Thymus (tissue), 11 donors: Measurements from ENCODE around the gene GDF11. TPM values are rescaled to one million over a fixed set of nuclear protein-coding genes. Genes with fewer than 3 reads are reported as not detected.

Experiments
- DNase-seq, 9 donors: peaks; one replicate each; pipeline ENCODE4 v3.0.0-alpha.2; 2013; ENCODE audit warnings: low spot score in 9 of 9, low read depth in 6 of 9, missing footprints in 1 of 9
- H3K27ac ChIP-seq, 2 donors: one replicate each; pipeline ENCODE4 v1.5.1; 2013; ENCODE audit warnings: control low read depth in 1 of 2, low read depth in 1 of 2, low read length in 1 of 2, mild to moderate bottlenecking in 1 of 2, moderate library complexity in 1 of 2
- H3K27me3 ChIP-seq, 2 donors: one replicate each; pipeline ENCODE4 v1.5.1; 2013; ENCODE audit warnings: low read length in 1 of 2; ENCODE audit not compliant: control insufficient read depth in 2 of 2, insufficient read depth in 1 of 2
- H3K36me3 ChIP-seq, 2 donors: one replicate each; pipeline ENCODE4 v1.5.1; 2013; ENCODE audit warnings: low read length in 1 of 2, mild to moderate bottlenecking in 1 of 2, moderate library complexity in 1 of 2; ENCODE audit not compliant: control insufficient read depth in 2 of 2, insufficient read depth in 2 of 2
- H3K4me1 ChIP-seq, 2 donors: one replicate each; pipeline ENCODE4 v1.5.1; 2013; ENCODE audit warnings: low read length in 2 of 2; ENCODE audit not compliant: control insufficient read depth in 2 of 2, insufficient read depth in 2 of 2
- H3K4me3 ChIP-seq, 2 donors: one replicate each; pipeline ENCODE4 v1.5.1; 2013; ENCODE audit warnings: low read length in 2 of 2, control low read depth in 1 of 2, mild to moderate bottlenecking in 1 of 2
- H3K9me3 ChIP-seq, 2 donors: one replicate each; pipeline ENCODE4 v1.5.1; 2013; ENCODE audit warnings: low read length in 1 of 2, mild to moderate bottlenecking in 1 of 2; ENCODE audit not compliant: control insufficient read depth in 2 of 2, insufficient read depth in 1 of 2
- WGBS: extraction: QIAGEN DNeasy Blood & Tissue Kit; methylation state at CpG from one replicate; pipeline ENCODE4 v1.1.7; 2013; 5-methylcytosine and 5-hydroxymethylcytosine counted together
- polyA plus RNA-seq: library from polyadenylated mRNA; stranded (reverse); fragments of 200-250 nt; gene quantifications from one replicate; pipeline ENCODE4 v1.2.3, GENCODE V29; 2013
- total RNA-seq: library from RNA; stranded (reverse); fragments of 120-200 nt; gene quantifications from one replicate; pipeline ENCODE4 v1.2.4, GENCODE V29; 2013
- donor health status: healthy.

The GDF11 gene
- total and polyA plus RNA-seq, 2 donors = 1.9 to 2.8 TPM

DNA sequence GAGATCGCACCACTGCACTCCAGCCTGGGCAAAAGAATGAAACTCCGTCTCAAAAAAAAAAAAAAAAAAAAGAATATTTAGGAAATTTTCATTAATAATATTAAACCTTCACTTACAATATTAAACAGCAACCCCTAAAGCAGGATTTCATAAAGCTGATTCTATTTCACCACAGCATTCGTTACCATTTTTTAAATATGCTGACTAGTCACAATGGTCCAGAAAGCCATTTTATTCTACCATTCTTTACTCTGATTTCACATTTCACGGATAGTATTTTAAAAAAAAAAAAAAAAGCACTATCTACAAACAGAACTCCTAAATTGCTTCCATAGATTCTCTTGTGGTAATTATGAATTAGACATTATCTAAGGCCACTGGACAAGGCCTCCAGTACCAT is 47.0 kb downstream of the GDF11 start:
- H3K36me3 ChIP-seq = peaks cover 40 to 77% of the 10 kb centered on the region in 2 donors
- H3K27ac ChIP-seq = no peak overlapping the region
- 96% methylated on average over 4 of the region's 4 CpGs for WGBS
- no peaks in the 10 kb centered on the region for H3K27me3 ChIP-seq
- no peak for DNase-seq
- no peaks in the 10 kb centered on the region for H3K9me3 ChIP-seq
- H3K4me3 ChIP-seq = no peak overlapping the region
- H3K4me1 ChIP-seq = no peaks in the 10 kb centered on the region

GRCh38 chr12:55795950-55796349 is 53.0 kb downstream of the GDF11 start:
- H3K27ac ChIP-seq = no peak overlapping the region
- H3K27me3 ChIP-seq = no peaks in the 10 kb centered on the region
- H3K36me3 ChIP-seq = peaks cover 30 to 83% of the 10 kb centered on the region in 2 donors
- no peaks in the 10 kb centered on the region for H3K4me1 ChIP-seq
- no peaks in the 10 kb centered on the region for H3K9me3 ChIP-seq
- no peak for DNase-seq
- no peak overlapping the region for H3K4me3 ChIP-seq

DNA sequence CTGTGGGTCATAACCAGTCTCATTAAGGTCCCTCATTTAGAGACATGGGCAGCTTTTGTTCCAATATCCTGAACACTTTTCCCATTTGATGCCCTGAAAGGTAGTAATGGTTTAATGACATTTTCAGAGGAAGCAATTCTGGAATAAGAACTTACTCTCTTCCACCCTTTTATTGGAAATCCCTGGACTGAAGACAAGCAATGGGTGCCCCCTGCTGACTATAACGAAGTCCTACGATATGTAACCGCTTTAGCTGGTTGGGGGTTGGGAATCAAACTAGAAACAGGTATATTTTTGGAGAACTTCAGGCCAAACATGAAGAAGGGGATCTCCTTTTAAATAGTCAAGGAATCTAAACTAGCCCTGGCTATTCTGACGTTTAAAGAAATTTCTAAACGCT is 54.1 kb downstream of the GDF11 start:
- H3K4me1 ChIP-seq = no peaks in the 10 kb centered on the region
- peak in 7 of 9 donors; percentile 11 to 58 (median 26) for DNase-seq
- no peaks in the 10 kb centered on the region for H3K27me3 ChIP-seq
- H3K4me3 ChIP-seq = no peak overlapping the region
- H3K9me3 ChIP-seq = no peaks in the 10 kb centered on the region
- WGBS = 85% methylated on average over 5 of the region's 5 CpGs
- H3K36me3 ChIP-seq = peaks cover 33 to 88% of the 10 kb centered on the region in 2 donors
- no peak overlapping the region for H3K27ac ChIP-seq

DNA sequence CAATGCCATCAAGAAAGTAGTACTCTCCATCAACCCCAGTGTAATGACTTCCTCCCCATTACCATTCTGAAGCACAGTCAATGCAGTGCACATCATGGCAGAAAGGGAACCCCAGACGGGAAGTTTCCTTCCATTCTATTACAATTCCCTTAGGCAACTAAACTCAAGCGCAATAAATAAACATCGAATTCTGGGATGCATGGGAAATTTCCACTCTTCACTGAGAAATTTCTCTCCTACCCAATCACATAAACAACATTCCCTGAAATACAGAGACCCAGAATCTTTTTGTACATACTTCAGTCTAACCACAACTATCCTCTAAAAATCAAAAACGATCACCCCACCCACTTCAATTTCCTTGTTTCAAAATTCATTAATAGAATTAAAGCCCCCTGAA is 54.6 kb downstream of the GDF11 start:
- Histone ChIP-seq H3K4me1 (no peaks in the 10 kb centered on the region), H3K27ac (no peak overlapping the region), H3K27me3 (no peaks in the 10 kb centered on the region), H3K36me3 (peaks cover 30 to 91% of the 10 kb centered on the region in 2 donors), H3K4me3 (no peak overlapping the region), H3K9me3 (no peaks in the 10 kb centered on the region)
- 95% methylated on average over 4 of the region's 4 CpGs for WGBS
- DNase-seq = no peak

Other genes starting within 250 kb of the GDF11 start
- gene OR6C4, start 193.5 kb upstream of the GDF11 start, total RNA-seq = not detected
- not detected for gene OR6C4, start 193.5 kb upstream of the GDF11 start, polyA plus RNA-seq
- gene OR2AP1, start 170.7 kb upstream of the GDF11 start, total RNA-seq = not detected
- gene OR2AP1, start 170.7 kb upstream of the GDF11 start, polyA plus RNA-seq = 0.02 TPM
- gene OR10P1, start 106.2 kb upstream of the GDF11 start, total RNA-seq = not detected
- 0.05 TPM for gene OR10P1, start 106.2 kb upstream of the GDF11 start, polyA plus RNA-seq
- 2.8 TPM for gene ITGA7, start 35.2 kb upstream of the GDF11 start, total RNA-seq
- 18.7 TPM for gene ITGA7, start 35.2 kb upstream of the GDF11 start, polyA plus RNA-seq
- 168 TPM for gene BLOC1S1, start 27.1 kb upstream of the GDF11 start, total RNA-seq
- 190 TPM for gene BLOC1S1, start 27.1 kb upstream of the GDF11 start, polyA plus RNA-seq
- gene RDH5, start 22.7 kb upstream of the GDF11 start, total RNA-seq = 1.8 TPM
- gene RDH5, start 22.7 kb upstream of the GDF11 start, polyA plus RNA-seq = 7.6 TPM
- gene CD63, start 14.1 kb upstream of the GDF11 start, total RNA-seq = 221 TPM
- 598 TPM for gene CD63, start 14.1 kb upstream of the GDF11 start, polyA plus RNA-seq
- 141 TPM for gene SARNP, start 74.6 kb downstream of the GDF11 start, total RNA-seq
- 112 TPM for gene SARNP, start 74.6 kb downstream of the GDF11 start, polyA plus RNA-seq
- 32.9 TPM for gene ORMDL2, start 74.9 kb downstream of the GDF11 start, total RNA-seq
- gene ORMDL2, start 74.9 kb downstream of the GDF11 start, polyA plus RNA-seq = 36.3 TPM
- 35.5 TPM for gene DNAJC14, start 86.5 kb downstream of the GDF11 start, total RNA-seq
- 22.2 TPM for gene DNAJC14, start 86.5 kb downstream of the GDF11 start, polyA plus RNA-seq
- 4.5 TPM for gene MMP19, start 99.8 kb downstream of the GDF11 start, total RNA-seq
- gene MMP19, start 99.8 kb downstream of the GDF11 start, polyA plus RNA-seq = 19.9 TPM
- gene PYM1, start 184.8 kb downstream of the GDF11 start, total RNA-seq = 39.0 TPM
- 57.9 TPM for gene PYM1, start 184.8 kb downstream of the GDF11 start, polyA plus RNA-seq
- 326 TPM for gene DGKA, start 188.0 kb downstream of the GDF11 start, total RNA-seq
- gene DGKA, start 188.0 kb downstream of the GDF11 start, polyA plus RNA-seq = 381 TPM
- 0.28 TPM for gene PMEL, start 222.9 kb downstream of the GDF11 start, total RNA-seq
- 0.94 TPM for gene PMEL, start 222.9 kb downstream of the GDF11 start, polyA plus RNA-seq
- 67.2 TPM for gene CDK2, start 223.7 kb downstream of the GDF11 start, total RNA-seq
- 22.3 TPM for gene CDK2, start 223.7 kb downstream of the GDF11 start, polyA plus RNA-seq
- gene RAB5B, start 231.0 kb downstream of the GDF11 start, total RNA-seq = 39.7 TPM
- gene RAB5B, start 231.0 kb downstream of the GDF11 start, polyA plus RNA-seq = 63.1 TPM